C4-2B (cell line): ENCODE data around the gene SASS6.

ENCODE experiments used
- ZFX ChIP-seq: fragments of 450-650 bp; IDR thresholded peaks from 2 replicates; pipeline ENCODE4 v1.6.1; 2017
- TF ChIP-seq, protein P1 (sequence below): fragments of 450-650 bp; conservative IDR thresholded peaks from 2 replicates; pipeline ENCODE4 v1.5.1; 2017; ENCODE audit warnings: mild to moderate bottlenecking

DNA sequence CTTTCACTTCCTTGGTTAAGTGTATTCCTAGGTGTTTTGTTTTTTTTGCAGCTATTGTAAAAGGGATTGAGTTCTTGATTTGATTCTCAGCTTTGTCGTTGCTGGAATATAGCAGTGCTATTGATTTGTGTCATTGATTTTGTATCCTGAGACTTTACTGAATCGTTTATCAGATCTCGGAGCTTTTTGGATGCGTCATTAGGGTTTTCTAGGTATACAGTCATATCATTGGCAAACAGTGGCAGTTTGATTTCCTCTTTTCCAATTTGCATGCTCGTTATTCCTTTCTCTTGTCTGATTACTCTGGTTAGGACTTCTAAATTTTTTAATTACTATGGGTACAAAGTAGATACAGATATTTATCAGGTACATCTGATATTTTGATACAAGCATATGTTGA is 87.5 kb downstream of the SASS6 start:
- TF ChIP-seq, protein P1, sequence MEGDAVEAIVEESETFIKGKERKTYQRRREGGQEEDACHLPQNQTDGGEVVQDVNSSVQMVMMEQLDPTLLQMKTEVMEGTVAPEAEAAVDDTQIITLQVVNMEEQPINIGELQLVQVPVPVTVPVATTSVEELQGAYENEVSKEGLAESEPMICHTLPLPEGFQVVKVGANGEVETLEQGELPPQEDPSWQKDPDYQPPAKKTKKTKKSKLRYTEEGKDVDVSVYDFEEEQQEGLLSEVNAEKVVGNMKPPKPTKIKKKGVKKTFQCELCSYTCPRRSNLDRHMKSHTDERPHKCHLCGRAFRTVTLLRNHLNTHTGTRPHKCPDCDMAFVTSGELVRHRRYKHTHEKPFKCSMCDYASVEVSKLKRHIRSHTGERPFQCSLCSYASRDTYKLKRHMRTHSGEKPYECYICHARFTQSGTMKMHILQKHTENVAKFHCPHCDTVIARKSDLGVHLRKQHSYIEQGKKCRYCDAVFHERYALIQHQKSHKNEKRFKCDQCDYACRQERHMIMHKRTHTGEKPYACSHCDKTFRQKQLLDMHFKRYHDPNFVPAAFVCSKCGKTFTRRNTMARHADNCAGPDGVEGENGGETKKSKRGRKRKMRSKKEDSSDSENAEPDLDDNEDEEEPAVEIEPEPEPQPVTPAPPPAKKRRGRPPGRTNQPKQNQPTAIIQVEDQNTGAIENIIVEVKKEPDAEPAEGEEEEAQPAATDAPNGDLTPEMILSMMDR: no peak
- TF ChIP-seq ZFX: no peak
